Upper lobe of left lung (tissue), 6 donors: ENCODE data around the gene RUVBL2. TPM values are rescaled to one million over a fixed set of nuclear protein-coding genes. Genes with fewer than 3 reads are reported as not detected.
A peak's percentile ranks its signal among the peaks of the same experiment; 100 is the strongest.

Experiments
- ATAC-seq, 2 donors: fragments of 200-7000 bp; cut with Tn5 transposase; one replicate each; pipeline ENCODE4 v1.9.1; 2022; ENCODE audit warnings: mild to moderate bottlenecking in 2 of 2, moderate library complexity in 2 of 2; ENCODE audit not compliant: low FRiP score in 2 of 2
- DNase-seq, 2 donors: peaks; one replicate each; pipeline ENCODE4 v3.0.0-alpha.2; 2019 to 2020
- H3K27ac ChIP-seq, 4 donors: fragments of 200-600 bp; sonication (generic); one replicate each; pipeline ENCODE4 v1.5.1; 2016 to 2019
- H3K27me3 ChIP-seq, 4 donors: fragments of 200-600 bp; sonication (generic); one replicate each; pipeline ENCODE4 v1.5.1; 2017 to 2019
- H3K36me3 ChIP-seq, 4 donors: fragments of 200-600 bp; sonication (generic); one replicate each; pipeline ENCODE4 v1.5.1; 2016 to 2019
- H3K4me1 ChIP-seq, 4 donors: fragments of 200-600 bp; sonication (generic); one replicate each; pipeline ENCODE4 v1.5.1; 2018 to 2019
- H3K4me3 ChIP-seq, 4 donors: fragments of 200-600 bp; sonication (generic); one replicate each; pipeline ENCODE4 v1.5.1; 2017 to 2019; ENCODE audit warnings: mild to moderate bottlenecking in 2 of 4, moderate library complexity in 1 of 4
- H3K9me3 ChIP-seq, 4 donors: fragments of 200-600 bp; sonication (generic); one replicate each; pipeline ENCODE4 v1.5.1; 2018 to 2019
- EP300 ChIP-seq, 4 donors: sonication (generic); formaldehyde crosslinking; IDR thresholded peaks; one replicate each; pipeline ENCODE4 v1.5.1; 2017; ENCODE audit warnings: antibody characterized with exemption in 4 of 4, control low read depth in 2 of 4
- POLR2A ChIP-seq, 4 donors: fragments of 450-650 bp; IDR thresholded peaks; one replicate each; pipeline ENCODE4 v1.5.1; 2016 to 2017; ENCODE audit warnings: antibody characterized with exemption in 4 of 4, mild to moderate bottlenecking in 2 of 4
- POLR2AphosphoS5 ChIP-seq, 2 donors: sonication (generic); formaldehyde crosslinking; IDR thresholded peaks; one replicate each; pipeline ENCODE4 v1.5.1; 2017; ENCODE audit warnings: antibody characterized with exemption in 2 of 2
- WGBS, 2 donors: methylation state at CpG; one replicate each; pipeline ENCODE4 v1.1.5; 2017 to 2018; 5-methylcytosine and 5-hydroxymethylcytosine counted together
- total RNA-seq, 6 donors: library from RNA; depleted of rRNA in 4 of 6; stranded (reverse); fragments of >200 nt in 4 of 6; gene quantifications; one replicate each; pipeline versions ENCODE4 v1.1.0 to v1.2.1, GENCODE V29; 2016 to 2021
- TF ChIP-seq, protein P1 (sequence below), 6 experiments: fragments of 450-650 bp in 4 of 6; fragments of 200-600 bp in 2 of 6; sonication (generic) in 2 of 6; IDR thresholded peaks; one replicate each; pipeline ENCODE4 v1.5.1; 2016 to 2019; ENCODE audit warnings: antibody characterized with exemption in 6 of 6
- donor health status: DM: no; HTN: no; CAD: no; lungs with moderate emphysema.
- donor health status: DM: no; HTN: yes; CAD: no; lungs with severe emphysema.

The RUVBL2 gene
- total RNA-seq, 6 donors from 2014 or later, result 45.7 to 105 (median 70.6) TPM

GRCh38 chr19:49059053-49059452 is 65.4 kb downstream of the RUVBL2 start:
- WGBS, 2 donors, result 46 to 64% methylated on average over 9 of the region's 9 CpGs
- Histone ChIP-seq H3K27me3 (peaks cover 0 to 20% (median 3%) of the 10 kb centered on the region in 4 donors), H3K4me1 (peaks cover 16 to 27% (median 22%) of the 10 kb centered on the region in 4 donors), H3K27ac (no peak overlapping the region), H3K9me3 (no peaks in the 10 kb centered on the region), H3K36me3 (no peaks in the 10 kb centered on the region), H3K4me3 (no peak overlapping the region)
- no peak for DNase-seq
- ATAC-seq, result no peak
- TF ChIP-seq, protein P1, sequence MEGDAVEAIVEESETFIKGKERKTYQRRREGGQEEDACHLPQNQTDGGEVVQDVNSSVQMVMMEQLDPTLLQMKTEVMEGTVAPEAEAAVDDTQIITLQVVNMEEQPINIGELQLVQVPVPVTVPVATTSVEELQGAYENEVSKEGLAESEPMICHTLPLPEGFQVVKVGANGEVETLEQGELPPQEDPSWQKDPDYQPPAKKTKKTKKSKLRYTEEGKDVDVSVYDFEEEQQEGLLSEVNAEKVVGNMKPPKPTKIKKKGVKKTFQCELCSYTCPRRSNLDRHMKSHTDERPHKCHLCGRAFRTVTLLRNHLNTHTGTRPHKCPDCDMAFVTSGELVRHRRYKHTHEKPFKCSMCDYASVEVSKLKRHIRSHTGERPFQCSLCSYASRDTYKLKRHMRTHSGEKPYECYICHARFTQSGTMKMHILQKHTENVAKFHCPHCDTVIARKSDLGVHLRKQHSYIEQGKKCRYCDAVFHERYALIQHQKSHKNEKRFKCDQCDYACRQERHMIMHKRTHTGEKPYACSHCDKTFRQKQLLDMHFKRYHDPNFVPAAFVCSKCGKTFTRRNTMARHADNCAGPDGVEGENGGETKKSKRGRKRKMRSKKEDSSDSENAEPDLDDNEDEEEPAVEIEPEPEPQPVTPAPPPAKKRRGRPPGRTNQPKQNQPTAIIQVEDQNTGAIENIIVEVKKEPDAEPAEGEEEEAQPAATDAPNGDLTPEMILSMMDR (IDR thresholded peaks at IDR 0.05), result no peak
- no peak for TF ChIP-seq POLR2A (IDR thresholded peaks at IDR 0.05)
- TF ChIP-seq POLR2AphosphoS5 (IDR thresholded peaks at IDR 0.05), result no peak
- no peak for TF ChIP-seq EP300 (IDR thresholded peaks at IDR 0.05)

GRCh38 chr19:49061000-49061399 is 67.3 kb downstream of the RUVBL2 start:
- H3K9me3 ChIP-seq, result no peaks in the 10 kb centered on the region
- DNase-seq (no peak), ATAC-seq (no peak)
- 75 to 100% methylated on average over 2 of the region's 2 CpGs for WGBS, 2 donors
- no peak for TF ChIP-seq EP300 (IDR thresholded peaks at IDR 0.05)
- TF ChIP-seq, protein P1 (IDR thresholded peaks at IDR 0.05), result no peak
- TF ChIP-seq POLR2AphosphoS5 (IDR thresholded peaks at IDR 0.05), result no peak
- TF ChIP-seq POLR2A (IDR thresholded peaks at IDR 0.05), result no peak
- no peak overlapping the region for H3K27ac ChIP-seq
- H3K36me3 ChIP-seq, result no peaks in the 10 kb centered on the region
- peaks cover 24 to 33% (median 27%) of the 10 kb centered on the region in 4 donors for H3K4me1 ChIP-seq
- no peak overlapping the region for H3K4me3 ChIP-seq
- peaks cover 3 to 32% (median 12%) of the 10 kb centered on the region in 4 donors for H3K27me3 ChIP-seq

GRCh38 chr19:49061445-49061844 is 67.8 kb downstream of the RUVBL2 start:
- H3K9me3 ChIP-seq, result no peaks in the 10 kb centered on the region
- peaks cover 24 to 29% (median 24%) of the 10 kb centered on the region in 4 donors for H3K4me1 ChIP-seq
- ATAC-seq (no peak), DNase-seq (peak in 1 of 2 donors; percentile 76)
- H3K27me3 ChIP-seq, result peaks cover 3 to 32% (median 12%) of the 10 kb centered on the region in 4 donors
- TF ChIP-seq POLR2AphosphoS5 (IDR thresholded peaks at IDR 0.05), result no peak
- TF ChIP-seq POLR2A (IDR thresholded peaks at IDR 0.05), result no peak
- TF ChIP-seq, protein P1 (IDR thresholded peaks at IDR 0.05), result no peak
- no peak for TF ChIP-seq EP300 (IDR thresholded peaks at IDR 0.05)
- 55 to 59% methylated on average over 5 to 24 of the region's 25 CpGs for WGBS, 2 donors
- H3K4me3 ChIP-seq, result no peak overlapping the region
- no peak overlapping the region for H3K27ac ChIP-seq
- H3K36me3 ChIP-seq, result no peaks in the 10 kb centered on the region

DNA sequence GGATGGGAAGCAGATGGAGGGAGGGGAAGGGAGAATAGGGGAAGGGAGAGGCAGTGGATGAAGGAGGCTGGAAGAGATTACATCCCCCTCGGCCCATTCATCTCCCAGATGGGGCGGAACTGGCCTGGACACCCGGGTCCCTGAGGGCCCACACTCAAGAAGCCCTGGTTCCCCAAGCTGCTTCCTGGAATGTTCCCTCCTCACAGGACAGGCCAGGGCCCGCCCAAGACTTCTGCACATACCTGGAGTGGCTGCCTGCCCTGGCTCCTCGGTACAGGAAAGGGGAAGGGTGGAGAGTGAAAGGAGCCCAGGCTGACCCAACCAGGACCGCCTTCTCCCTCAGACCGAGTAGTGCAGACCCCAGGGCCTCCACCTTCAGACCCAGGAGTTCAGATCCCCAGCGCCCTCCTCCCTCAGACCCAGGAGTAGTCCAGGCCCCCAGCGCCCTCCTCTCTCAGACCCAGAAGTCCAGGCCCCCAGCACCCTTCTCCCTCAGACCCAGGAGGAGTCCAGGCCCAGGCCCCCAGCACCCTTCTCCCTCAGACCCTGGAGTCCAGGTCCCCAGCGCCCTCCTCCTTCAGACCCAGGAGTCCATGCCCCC is 70.4 kb downstream of the RUVBL2 start:
- peaks cover 3 to 19% (median 9%) of the 10 kb centered on the region in 4 donors for H3K27me3 ChIP-seq
- peak overlapping the region; percentile 1 to 29 (median 10) for H3K27ac ChIP-seq
- no peaks in the 10 kb centered on the region for H3K9me3 ChIP-seq
- H3K4me1 ChIP-seq, result peaks cover 7 to 10% (median 8%) of the 10 kb centered on the region in 4 donors
- TF ChIP-seq POLR2A (IDR thresholded peaks at IDR 0.05), result peak in 1 of 4 donors; percentile 20
- TF ChIP-seq EP300 (IDR thresholded peaks at IDR 0.05), result no peak
- 48 to 53% methylated on average over 6 to 10 of the region's 10 CpGs for WGBS, 2 donors
- H3K4me3 ChIP-seq, result peak overlapping the region in 3 of 4 donors; percentile 26 to 36 (median 33)
- peak; percentile 34 to 75 for ATAC-seq
- peak in 1 of 2 donors; percentile 57 for DNase-seq
- H3K36me3 ChIP-seq, result no peaks in the 10 kb centered on the region

DNA sequence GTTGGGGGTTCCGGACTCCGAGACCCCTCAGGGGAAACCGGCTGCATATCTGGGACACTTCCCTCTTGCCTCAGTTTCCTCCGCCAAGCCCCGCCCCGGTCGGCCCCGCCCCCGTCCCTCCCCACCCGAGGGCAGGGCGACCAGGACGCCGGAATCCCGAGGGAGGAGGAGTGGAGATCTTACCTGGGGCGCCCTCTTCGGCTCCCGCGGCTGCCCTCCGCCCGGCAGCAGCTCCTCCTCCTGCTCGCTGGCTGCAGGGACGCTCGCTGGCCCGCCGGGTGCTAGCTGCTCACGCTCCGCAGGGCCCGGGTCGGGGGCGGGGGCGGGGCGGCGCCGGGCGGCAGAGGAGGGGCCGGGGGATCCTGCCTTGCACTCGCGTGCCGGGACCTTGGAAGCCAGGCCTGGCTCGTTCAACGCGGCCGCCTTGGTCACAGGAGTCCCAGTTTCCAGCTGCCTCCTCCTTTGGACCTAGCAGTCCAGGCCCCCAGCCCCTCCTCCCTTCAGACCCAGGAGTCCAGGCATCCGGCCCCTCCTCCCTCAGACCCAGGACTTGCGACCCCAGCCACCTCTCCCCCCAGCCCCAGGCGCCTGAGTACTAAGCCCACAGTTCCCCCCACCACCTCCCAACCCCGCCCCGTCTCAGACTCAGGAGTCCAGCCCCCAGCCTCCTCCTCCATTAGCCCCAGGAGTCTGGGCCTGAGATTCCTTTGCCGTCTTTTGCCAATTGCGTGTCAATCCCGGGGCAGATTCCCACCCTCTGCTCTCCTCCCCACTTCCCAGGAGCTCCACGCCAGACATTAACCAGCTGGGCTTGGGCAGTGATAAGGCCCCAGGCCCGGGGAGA is 71.3 kb downstream of the RUVBL2 start, which contains the start of gene NTF4:
NTF4 (minus strand) TSS at position 51 of the 844 bp plus-strand sequence. CDS start 2,821 bp downstream, outside the sequence.
- peak; percentile 19 to 44 for ATAC-seq
- TF ChIP-seq, protein P1 (IDR thresholded peaks at IDR 0.05), result no peak
- TF ChIP-seq EP300 (IDR thresholded peaks at IDR 0.05), result no peak
- no peak for TF ChIP-seq POLR2AphosphoS5 (IDR thresholded peaks at IDR 0.05)
- no peak for TF ChIP-seq POLR2A (IDR thresholded peaks at IDR 0.05)
- H3K4me1 ChIP-seq, result peaks cover 7 to 10% (median 8%) of the 10 kb centered on the region in 4 donors
- H3K27ac ChIP-seq, result peak within 1 kb of the TSS; percentile 1 to 29 (median 10)
- DNase-seq, result peak; percentile 50 to 88
- H3K4me3 ChIP-seq, result peak within 1 kb of the TSS in 3 of 4 donors; percentile 26 to 36 (median 33)
- H3K9me3 ChIP-seq, result no peaks in the 10 kb centered on the region
- no peaks in the 10 kb centered on the region for H3K36me3 ChIP-seq
- 9 to 13% methylated on average over 22 to 30 of the region's 53 CpGs for WGBS, 2 donors
- peaks cover 3 to 23% (median 9%) of the 10 kb centered on the region in 4 donors for H3K27me3 ChIP-seq
